Activated naive CD4-positive, alpha-beta T cell treated with anti-CD3 and anti-CD28 coated beads, Interleukin-2, amount 10 ng/mL, durations not matched to agents 7 days and 5 days (primary cell): ENCODE data around the gene NPHP3.
"Not testable (repeated sequence)": the region's sequence is repeated elsewhere in the genome, so short reads cannot be mapped to it uniquely, and the experiment has no call there.

Source experiments
- CTCF ChIA-PET: fragments of 350-600 bp; sonication (Branson Sonifier 250); formaldehyde crosslinking; loops from one replicate; lab custom pipeline; 2021; ENCODE audit warnings: antibody characterized with exemption; lab: Charles Lee
- DNase-seq: peaks from one replicate; pipeline ENCODE4 v3.0.0-alpha.2; 2020
- H3K27ac Mint-ChIP-seq: one replicate; pipeline ENCODE4 v1.8.0; 2021; ENCODE audit warnings: mild to moderate bottlenecking, moderate library complexity, mixed read lengths
- H3K27me3 Mint-ChIP-seq: one replicate; pipeline ENCODE4 v1.8.0; 2021; ENCODE audit warnings: mild to moderate bottlenecking, mixed read lengths
- H3K36me3 Mint-ChIP-seq: one replicate; pipeline ENCODE4 v1.8.0; 2021; ENCODE audit warnings: mixed read lengths
- H3K4me1 Mint-ChIP-seq: one replicate; pipeline ENCODE4 v1.8.0; 2021; ENCODE audit warnings: mixed read lengths
- H3K4me3 Mint-ChIP-seq: one replicate; pipeline ENCODE4 v1.8.0; 2021; ENCODE audit warnings: mild to moderate bottlenecking, moderate library complexity, mixed read lengths
- H3K9me3 Mint-ChIP-seq: one replicate; pipeline ENCODE4 v1.8.0; 2021; ENCODE audit warnings: mixed read lengths

Gene NPHP3

GRCh38 chr3:132642539-132642847 lies 79.7 kb downstream of the NPHP3 start:
- no peaks in the 10 kb centered on the region for H3K4me1 Mint-ChIP-seq
- H3K36me3 Mint-ChIP-seq, result peaks cover 4% of the 10 kb centered on the region
- no peaks in the 10 kb centered on the region for H3K27me3 Mint-ChIP-seq
- no peak overlapping the region for H3K4me3 Mint-ChIP-seq
- H3K9me3 Mint-ChIP-seq, result no peaks in the 10 kb centered on the region
- CTCF ChIA-PET, result interaction anchor here (1.0 to 6.7 kb wide), 15 partner anchors 11 to 288 kb away, joined by 3 to 103 read pairs (median 4); partner anchors contain the start of gene ACAD11
- H3K27ac Mint-ChIP-seq, result no peak overlapping the region
- no peak for DNase-seq

DNA sequence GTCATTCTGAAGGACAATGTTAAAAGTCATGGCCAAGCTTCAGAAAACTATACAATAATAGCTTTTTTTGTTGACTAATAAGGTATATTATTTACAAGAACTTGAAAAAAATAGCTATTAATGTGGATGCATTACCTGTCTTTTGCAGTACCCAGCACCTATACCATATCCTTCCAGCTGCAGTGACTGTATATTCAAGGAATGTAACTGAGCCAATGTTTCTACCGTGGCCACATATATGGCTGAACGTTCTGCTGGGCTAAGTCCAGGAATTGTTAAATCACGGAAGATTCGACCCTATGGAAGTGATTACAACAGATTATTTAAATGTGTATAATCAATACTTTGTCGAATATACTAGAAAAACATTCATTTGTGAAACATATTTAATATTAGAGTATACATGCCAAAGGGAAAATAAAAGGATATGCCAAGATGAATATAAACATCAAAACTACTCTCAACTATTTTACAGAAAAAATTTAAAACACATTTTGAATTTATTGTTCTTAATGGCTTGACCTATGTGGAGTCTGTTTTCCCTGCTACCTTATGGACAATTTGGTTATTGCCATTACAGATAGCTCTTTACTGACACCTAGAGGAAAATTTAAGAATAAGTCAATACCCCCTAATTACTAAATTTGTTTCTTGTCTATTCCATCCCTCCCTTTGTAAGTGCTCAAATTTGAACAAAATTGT lies 80.2 kb downstream of the NPHP3 start:
- Mint-ChIP-seq H3K4me3 (no peak overlapping the region), H3K27me3 (no peaks in the 10 kb centered on the region), H3K27ac (no peak overlapping the region), H3K9me3 (no peaks in the 10 kb centered on the region), H3K36me3 (peaks cover 4% of the 10 kb centered on the region), H3K4me1 (no peaks in the 10 kb centered on the region)
- no peak for DNase-seq
- CTCF ChIA-PET, result interaction anchor here (1.0 to 6.7 kb wide), 14 partner anchors 11 to 290 kb away, joined by 3 to 103 read pairs (median 5); partner anchors contain the start of gene ACAD11

GRCh38 chr3:132641427-132641826 lies 80.8 kb downstream of the NPHP3 start:
- H3K27me3 Mint-ChIP-seq, DNase-seq, H3K9me3 Mint-ChIP-seq, H3K36me3 Mint-ChIP-seq, H3K4me1 Mint-ChIP-seq, H3K4me3 Mint-ChIP-seq, H3K27ac Mint-ChIP-seq: not testable (repeated sequence)
- CTCF ChIA-PET, result interaction anchor here (1.0 to 6.7 kb wide), 9 partner anchors 11 to 289 kb away, joined by 3 to 103 read pairs (median 6); no protein-coding TSS in a partner anchor

- no peaks in the 10 kb centered on the region for H3K9me3 Mint-ChIP-seq
- H3K27ac Mint-ChIP-seq, result no peak overlapping the region
- no peaks in the 10 kb centered on the region for H3K27me3 Mint-ChIP-seq
- CTCF ChIA-PET, result interaction anchor here (0.7 to 6.7 kb wide), 3 partner anchors 20 to 103 kb away, joined by 3 to 103 read pairs (median 3); no protein-coding TSS in a partner anchor
- no peaks in the 10 kb centered on the region for H3K4me1 Mint-ChIP-seq
- no peak for DNase-seq
- H3K4me3 Mint-ChIP-seq, result no peak overlapping the region
- H3K36me3 Mint-ChIP-seq, result peaks cover 7% of the 10 kb centered on the region
Observed at GRCh38 chr3:132638706-132639105, 83.5 kb downstream of the NPHP3 start.

- Mint-ChIP-seq H3K4me3 (no peak overlapping the region), H3K36me3 (peaks cover 7% of the 10 kb centered on the region), H3K27me3 (no peaks in the 10 kb centered on the region), H3K27ac (no peak overlapping the region), H3K9me3 (no peaks in the 10 kb centered on the region), H3K4me1 (no peaks in the 10 kb centered on the region)
- DNase-seq, result no peak
- CTCF ChIA-PET, result interaction anchor here (6.7 kb wide), 1 partner anchor 101 kb away, joined by 103 read pairs; no protein-coding TSS in a partner anchor
Observed at GRCh38 chr3:132637590-132637989, 84.6 kb downstream of the NPHP3 start.

DNA sequence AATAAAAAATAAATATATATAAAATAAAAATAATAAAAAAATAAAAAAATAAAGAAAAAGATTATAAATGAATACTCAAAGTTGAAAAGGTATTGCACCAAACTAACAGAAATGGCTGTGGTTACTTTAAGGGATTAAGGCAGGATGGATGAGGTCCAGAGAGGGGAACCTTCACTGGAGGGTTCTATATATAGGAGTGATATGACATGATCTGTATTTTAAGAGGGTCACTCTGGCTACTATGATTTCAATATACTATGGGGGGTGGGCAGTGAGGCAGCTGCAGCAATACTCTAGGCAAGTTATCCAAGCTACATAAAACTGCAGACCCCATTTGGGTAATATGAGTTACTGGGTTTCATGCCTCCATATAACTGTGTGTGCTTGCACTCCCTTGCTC lies 87.2 kb downstream of the NPHP3 start:
- H3K4me3 Mint-ChIP-seq, result no peak overlapping the region
- H3K36me3 Mint-ChIP-seq, result peaks cover 7% of the 10 kb centered on the region
- CTCF ChIA-PET, result interaction anchor here (2.2 kb wide), 1 partner anchor 99 kb away, joined by 9 read pairs; no protein-coding TSS in a partner anchor
- no peaks in the 10 kb centered on the region for H3K9me3 Mint-ChIP-seq
- H3K4me1 Mint-ChIP-seq, result no peaks in the 10 kb centered on the region
- no peaks in the 10 kb centered on the region for H3K27me3 Mint-ChIP-seq
- no peak overlapping the region for H3K27ac Mint-ChIP-seq
- no peak for DNase-seq
